Stomach (tissue), 9 donors: ENCODE measurements around the gene CLSTN2. TPM values are rescaled to one million over a fixed set of nuclear protein-coding genes. Genes with fewer than 3 reads are reported as not detected.

Experiments
- DNase-seq, 2 donors: peaks; one replicate each; pipeline versions ENCODE4 v3.0.0 to v3.0.0-alpha.2; 2013 to 2019
- H3K27ac ChIP-seq, 5 donors: fragments of 200-600 bp in 4 of 5; sonication (generic) in 4 of 5; one replicate each; pipeline ENCODE4 v1.5.1; 2013 to 2019; ENCODE audit warnings: mild to moderate bottlenecking in 1 of 5, moderate library complexity in 1 of 5
- H3K27me3 ChIP-seq, 3 donors: fragments of 200-600 bp; sonication (generic); one replicate each; pipeline ENCODE4 v1.5.1; 2017 to 2019; ENCODE audit warnings: mixed run types in 1 of 3
- H3K36me3 ChIP-seq, 4 donors: fragments of 200-600 bp; sonication (generic); 1 replicate in 3 of 4; 2 replicates in 1 of 4; pipeline ENCODE4 v1.5.1; 2016 to 2019
- H3K4me1 ChIP-seq, 4 donors: fragments of 200-600 bp; sonication (generic); one replicate each; pipeline ENCODE4 v1.5.1; 2016 to 2019
- H3K4me3 ChIP-seq, 4 donors: fragments of 200-600 bp; sonication (generic) in 3 of 4; one replicate each; pipeline ENCODE4 v1.5.1; 2016 to 2019; ENCODE audit warnings: mild to moderate bottlenecking in 1 of 4
- H3K9me3 ChIP-seq, 4 donors: fragments of 200-600 bp; sonication (generic); one replicate each; pipeline ENCODE4 v1.5.1; 2016 to 2019
- CTCF ChIP-seq, 7 experiments: fragments of 450-650 bp in 4 of 7; fragments of 200-600 bp in 3 of 7; sonication (generic) in 3 of 7; IDR thresholded peaks; one replicate each; pipeline ENCODE4 v1.5.1; 2016 to 2019; ENCODE audit warnings: antibody characterized with exemption in 7 of 7, control low read depth in 2 of 7, mild to moderate bottlenecking in 1 of 7
- EP300 ChIP-seq: sonication (generic); formaldehyde crosslinking; IDR thresholded peaks from one replicate; pipeline ENCODE4 v1.6.1; 2017; ENCODE audit warnings: antibody characterized with exemption
- POLR2A ChIP-seq, 4 donors: fragments of 450-650 bp; IDR thresholded peaks; one replicate each; pipeline ENCODE4 v1.6.1; 2016; ENCODE audit warnings: antibody characterized with exemption in 4 of 4, control low read depth in 2 of 4, mild to moderate bottlenecking in 1 of 4, moderate library complexity in 1 of 4
- POLR2AphosphoS5 ChIP-seq, 3 donors: sonication (generic); formaldehyde crosslinking; IDR thresholded peaks; one replicate each; pipeline ENCODE4 v1.6.1; 2016; ENCODE audit warnings: antibody characterized with exemption in 3 of 3
- WGBS, 5 donors: extraction: QIAGEN DNeasy Blood & Tissue Kit in 3 of 5; methylation state at CpG; one replicate each; pipeline versions ENCODE4 v1.1.5 to v1.1.7; 2013 to 2018; 5-methylcytosine and 5-hydroxymethylcytosine counted together
- intact Hi-C: fragments of 100-400 bp; cut with DNase I; formaldehyde crosslinking; loops from one replicate; pipeline ENCODE4 v1.15.1; 2023; ENCODE audit warnings: low total_unique reads
- polyA plus RNA-seq, 3 donors: library from polyadenylated mRNA; stranded (reverse); fragments of 200-250 nt; gene quantifications; one replicate each; pipeline ENCODE4 v1.2.3, GENCODE V29; 2013
- total RNA-seq, 5 donors: library from RNA; depleted of rRNA; stranded (reverse); fragments of >200 nt; gene quantifications; one replicate each; pipeline versions ENCODE4 v1.1.0 to v1.2.3, GENCODE V29; 2014 to 2016
- donor health status: healthy with polysubstance abuse.
- donor health status: Bipolar disorder and iron deficiency.
- donor health status: healthy.

The CLSTN2 gene
- total and polyA plus RNA-seq, 8 donors = 0.10 to 5.4 (median 1.7) TPM

DNA sequence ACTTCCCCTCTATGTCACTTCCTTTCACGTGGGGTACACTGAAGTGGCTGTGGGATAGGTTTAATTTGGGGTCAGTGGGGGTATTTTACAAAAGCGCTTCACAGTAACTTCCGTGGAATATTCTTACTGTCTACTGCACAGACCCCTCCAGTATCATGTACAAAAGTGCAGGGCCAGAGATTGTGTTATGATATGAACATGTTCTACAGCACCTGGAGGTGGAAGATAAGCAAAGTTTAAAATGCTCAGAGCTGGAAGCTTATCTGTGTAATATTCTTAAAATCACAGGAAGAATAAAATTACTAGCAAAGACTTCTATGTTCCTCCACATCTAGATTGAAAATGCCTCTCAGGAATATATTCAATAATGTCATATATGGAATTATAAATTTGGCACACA, 658.8 kb downstream of the CLSTN2 start:
- Histone ChIP-seq H3K27me3 (no peaks in the 10 kb centered on the region), H3K9me3 (no peaks in the 10 kb centered on the region), H3K27ac (no peak overlapping the region), H3K4me1 (no peaks in the 10 kb centered on the region), H3K4me3 (no peak overlapping the region), H3K36me3 (no peaks in the 10 kb centered on the region)
- WGBS, 5 donors = 67 to 82% (median 76%) methylated on average over 3 of the region's 3 CpGs
- intact Hi-C loops = no loop called here
- TF ChIP-seq POLR2A (IDR thresholded peaks at IDR 0.05) (no peak), EP300 (no peak), CTCF (IDR thresholded peaks at IDR 0.05) (no peak), POLR2AphosphoS5 (IDR thresholded peaks at IDR 0.05) (no peak)
- DNase-seq = no peak

- no peak for DNase-seq
- Histone ChIP-seq H3K27me3 (no peaks in the 10 kb centered on the region), H3K4me1 (no peaks in the 10 kb centered on the region), H3K36me3 (no peaks in the 10 kb centered on the region), H3K4me3 (no peak overlapping the region), H3K27ac (no peak overlapping the region), H3K9me3 (no peaks in the 10 kb centered on the region)
- WGBS, 5 donors = 45 to 69% (median 58%) methylated on average over 2 of the region's 2 CpGs
- no peak for TF ChIP-seq POLR2AphosphoS5 (IDR thresholded peaks at IDR 0.05)
- intact Hi-C loops = no loop called here
These were observed 660.3 kb downstream of the CLSTN2 start for GRCh38 chr3:140595295-140595694.

DNA sequence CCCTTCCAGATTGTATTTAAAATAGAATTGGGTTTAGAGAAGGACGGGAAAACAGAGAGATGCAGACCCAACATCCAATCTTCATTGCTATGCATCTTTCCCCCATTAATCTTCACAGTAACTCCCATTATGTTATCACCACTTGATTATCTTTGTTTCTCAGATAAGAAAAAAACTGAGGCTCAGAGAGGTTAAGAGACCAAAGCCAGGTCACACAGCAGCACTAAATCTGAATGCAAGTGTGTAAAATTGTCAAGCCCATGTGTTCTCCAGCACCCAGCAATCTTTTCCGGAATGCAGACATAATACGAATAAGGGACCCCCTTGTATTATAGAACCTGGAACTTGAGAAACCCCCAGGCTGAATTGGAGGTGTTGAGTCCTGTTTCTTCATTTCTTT, 662.4 kb downstream of the CLSTN2 start:
- 83 to 91% (median 90%) methylated on average over 3 of the region's 3 CpGs for WGBS, 5 donors
- no peak for DNase-seq
- Histone ChIP-seq H3K4me3 (no peak overlapping the region), H3K36me3 (no peaks in the 10 kb centered on the region), H3K9me3 (no peaks in the 10 kb centered on the region), H3K4me1 (no peaks in the 10 kb centered on the region), H3K27me3 (no peaks in the 10 kb centered on the region), H3K27ac (no peak overlapping the region)
- intact Hi-C loops = no loop called here
- TF ChIP-seq POLR2A (IDR thresholded peaks at IDR 0.05) (no peak), CTCF (IDR thresholded peaks at IDR 0.05) (no peak), EP300 (no peak), POLR2AphosphoS5 (IDR thresholded peaks at IDR 0.05) (no peak)

- Histone ChIP-seq H3K4me1 (no peaks in the 10 kb centered on the region), H3K9me3 (no peaks in the 10 kb centered on the region), H3K27ac (no peak overlapping the region), H3K4me3 (no peak overlapping the region), H3K36me3 (no peaks in the 10 kb centered on the region), H3K27me3 (no peaks in the 10 kb centered on the region)
- DNase-seq = no peak
- 64 to 86% (median 80%) methylated on average over 2 of the region's 2 CpGs for WGBS, 5 donors
- TF ChIP-seq POLR2AphosphoS5 (IDR thresholded peaks at IDR 0.05) (no peak), POLR2A (IDR thresholded peaks at IDR 0.05) (no peak), EP300 (no peak), CTCF (IDR thresholded peaks at IDR 0.05) (no peak)
- intact Hi-C loops = no loop called here
These were observed 662.8 kb downstream of the CLSTN2 start for GRCh38 chr3:140597792-140598191.

- intact Hi-C loops = no loop called here
- DNase-seq = no peak
These were observed 664.0 kb downstream of the CLSTN2 start for GRCh38 chr3:140599009-140599408.

More at GRCh38 chr3:140599009-140599408, 664.0 kb downstream of the CLSTN2 start:
- TF ChIP-seq POLR2AphosphoS5 (IDR thresholded peaks at IDR 0.05) (no peak), POLR2A (IDR thresholded peaks at IDR 0.05) (no peak), EP300 (no peak), CTCF (IDR thresholded peaks at IDR 0.05) (no peak)
- Histone ChIP-seq H3K9me3 (no peaks in the 10 kb centered on the region), H3K27me3 (no peaks in the 10 kb centered on the region), H3K36me3 (no peaks in the 10 kb centered on the region), H3K27ac (no peak overlapping the region), H3K4me1 (no peaks in the 10 kb centered on the region), H3K4me3 (no peak overlapping the region)
